ENCODE data around the gene PLXNA2.

The PLXNA2 gene

GRCh38 chr1:208083016-208083714 is 161.0 kb downstream of the PLXNA2 start:
- no peak for DNase-seq

- DNase-seq = no peak
Measured at GRCh38 chr1:208081972-208082371, 162.2 kb downstream of the PLXNA2 start.

DNA sequence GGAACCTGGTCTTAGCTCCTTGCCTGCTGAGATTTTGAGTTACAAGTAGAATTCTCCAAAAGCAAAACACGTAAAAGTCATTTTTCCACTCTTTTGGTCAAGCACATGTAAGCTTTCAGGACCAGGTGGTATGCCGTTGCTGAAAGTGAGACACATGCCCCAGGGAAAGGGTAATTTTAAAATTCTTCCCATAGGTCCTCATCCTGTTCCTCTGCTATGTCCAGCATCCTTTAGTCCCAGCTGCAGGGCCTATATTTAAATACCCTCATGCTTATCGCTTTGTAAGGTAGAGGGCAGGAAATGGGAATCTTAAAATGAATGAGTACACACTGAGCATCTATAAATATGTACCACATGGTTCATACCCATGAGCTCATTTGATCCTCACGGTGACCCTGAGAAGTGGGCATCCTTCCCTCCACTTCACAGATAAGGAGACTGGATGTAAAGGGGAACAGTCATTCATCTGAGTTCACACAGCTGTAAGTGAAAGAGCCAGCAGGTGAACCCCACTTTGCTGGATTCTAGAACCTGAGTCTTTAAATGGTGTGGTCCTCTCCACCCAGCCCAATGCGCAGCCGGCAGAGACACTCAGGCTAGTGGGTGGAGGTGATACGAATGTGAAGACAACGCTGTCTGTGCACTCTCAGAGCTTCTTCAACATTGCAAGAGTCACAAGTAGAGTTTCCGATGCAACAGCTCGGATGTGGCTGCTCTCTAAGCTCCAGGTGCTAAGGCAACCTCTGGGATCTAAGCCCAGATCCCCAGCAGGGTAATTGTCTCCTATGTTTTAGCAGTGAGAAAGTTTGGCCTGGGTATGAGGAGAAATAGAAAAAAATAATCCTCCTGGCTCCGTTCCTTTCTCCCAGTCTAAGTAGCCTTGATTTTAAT is 163.5 kb downstream of the PLXNA2 start:
- no peak for DNase-seq

GRCh38 chr1:208079161-208079560 is 165.0 kb downstream of the PLXNA2 start:
- DNase-seq = no peak

DNA sequence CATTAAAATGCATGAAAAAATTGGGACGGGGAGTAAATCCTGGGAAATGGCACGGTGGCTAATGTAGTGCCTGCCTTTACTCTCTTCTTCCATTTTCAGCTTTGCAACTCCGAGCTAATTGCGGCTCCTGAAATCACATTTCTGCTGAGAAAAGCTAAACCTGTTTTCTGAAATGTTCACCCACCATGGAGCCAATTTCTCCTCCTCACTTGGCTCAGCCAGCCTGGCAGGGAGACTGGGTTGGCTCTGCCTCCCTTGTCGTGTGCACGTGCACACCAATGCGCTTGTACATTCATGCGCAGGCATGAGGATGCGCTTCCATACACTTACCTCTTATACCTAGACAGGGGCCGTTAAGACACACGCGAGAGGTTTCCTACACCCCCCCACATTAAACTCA is 165.4 kb downstream of the PLXNA2 start:
- no peak for DNase-seq

DNA sequence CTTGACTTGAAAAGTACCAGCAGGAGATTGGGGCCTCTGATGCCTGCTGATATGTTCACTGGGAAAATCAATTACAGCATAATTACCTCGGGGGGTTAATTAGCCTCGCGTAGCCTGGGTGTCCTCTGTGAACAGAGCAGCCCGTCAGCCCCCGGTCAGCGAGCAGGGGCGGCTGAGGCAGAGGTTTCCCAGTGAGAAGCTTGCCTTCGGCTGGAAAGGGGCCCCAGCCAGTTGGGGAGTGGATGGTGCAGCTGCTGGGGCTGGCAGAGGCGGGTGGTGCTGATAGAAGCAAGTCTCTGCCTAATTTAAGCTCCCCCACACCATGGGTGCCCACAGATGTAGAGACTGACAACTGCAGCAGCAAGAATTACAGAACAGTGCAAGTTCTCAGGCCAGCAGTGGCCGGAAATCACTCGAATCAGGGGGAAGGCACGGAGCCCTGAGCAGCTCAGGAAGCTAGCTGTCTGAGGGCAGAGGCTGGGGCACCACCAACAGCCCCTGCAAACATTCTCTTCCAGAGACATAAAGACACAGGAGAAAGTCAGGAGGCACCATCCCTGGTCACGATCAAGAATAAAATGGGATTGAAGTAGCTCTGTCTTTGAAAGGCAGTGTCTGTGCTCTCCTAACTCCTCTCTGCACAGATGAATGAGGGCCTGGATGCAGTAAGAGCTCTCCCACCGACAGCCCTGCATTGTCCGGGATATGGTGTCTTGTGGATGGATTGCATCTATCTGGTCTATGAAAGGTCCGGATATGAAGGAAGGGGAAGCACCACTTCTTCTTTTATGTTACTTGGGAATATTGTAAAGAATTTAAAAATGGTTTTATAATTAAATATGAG is 166.7 kb downstream of the PLXNA2 start:
- no peak for DNase-seq

DNA sequence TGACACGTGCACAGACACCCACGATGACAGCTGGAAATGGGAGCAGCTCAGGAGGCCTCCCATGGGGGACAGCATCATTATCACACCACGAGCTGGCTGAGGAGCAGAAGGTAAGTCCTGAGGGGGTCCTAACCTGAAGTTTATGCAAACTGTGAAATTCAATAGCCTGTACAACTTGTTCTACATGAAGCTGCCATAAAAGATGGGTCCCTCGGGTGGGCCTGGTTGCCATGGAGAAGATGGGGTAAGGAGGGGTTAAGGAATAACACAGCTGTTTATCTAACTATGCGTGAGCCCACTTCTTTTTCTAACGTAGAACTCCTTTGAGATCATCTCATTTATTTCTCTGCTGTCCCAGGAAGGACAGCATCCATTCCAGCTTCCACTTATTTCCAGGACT is 169.8 kb downstream of the PLXNA2 start:
- DNase-seq = no peak

DNA sequence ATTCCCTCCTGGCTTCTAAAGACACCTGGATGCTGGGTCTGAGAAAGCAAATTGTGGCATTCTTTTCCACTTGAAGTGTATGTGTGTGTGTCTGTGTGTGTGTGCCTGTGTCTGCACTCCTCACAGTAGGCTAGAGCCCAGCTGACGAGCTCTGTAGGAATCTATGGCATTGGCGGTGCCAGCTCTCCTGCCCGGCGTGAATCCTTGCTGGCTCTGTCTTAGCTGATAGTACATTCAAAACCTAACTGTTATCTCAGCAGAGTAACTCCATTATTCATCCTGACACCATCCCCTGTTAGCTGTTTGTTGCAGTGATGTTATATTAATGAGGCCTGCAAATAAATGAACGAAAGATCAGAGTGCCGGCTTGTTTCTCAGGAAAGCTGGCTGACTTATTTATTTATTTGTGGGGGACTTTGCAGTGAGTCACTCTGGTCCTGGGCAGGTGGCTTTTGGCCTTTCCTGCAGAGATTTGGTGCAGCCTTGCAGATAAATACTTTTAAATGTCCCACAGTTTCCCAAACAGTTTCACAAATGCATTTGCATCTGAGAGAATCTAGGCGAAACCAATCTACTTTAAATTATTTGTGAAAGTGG is 172.7 kb downstream of the PLXNA2 start:
- DNase-seq = no peak

- DNase-seq = no peak
Measured at GRCh38 chr1:208069908-208070307, 174.3 kb downstream of the PLXNA2 start.

GRCh38 chr1:208069317-208069716 is 174.9 kb downstream of the PLXNA2 start:
- DNase-seq = no peak

GRCh38 chr1:208068908-208069307 is 175.3 kb downstream of the PLXNA2 start:
- DNase-seq = no peak

DNA sequence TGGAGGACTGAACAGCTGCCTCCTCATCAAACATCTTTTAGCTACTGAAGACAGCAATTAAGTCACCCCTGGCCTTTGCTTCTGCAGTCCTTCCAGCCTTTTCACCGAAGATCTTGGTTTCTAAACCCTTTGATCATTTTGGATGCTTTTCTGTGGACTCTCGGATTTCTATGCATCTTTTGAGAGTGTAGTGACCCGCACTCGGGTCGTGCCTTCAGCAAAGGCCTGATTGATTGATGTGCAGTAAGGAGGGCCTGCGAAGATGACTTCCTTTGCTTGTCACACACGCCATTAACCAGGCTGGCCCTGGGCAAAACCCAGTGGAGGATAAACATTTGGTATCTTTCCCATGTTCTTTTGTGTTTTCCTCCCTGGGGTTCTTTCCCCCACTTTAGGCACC is 175.8 kb downstream of the PLXNA2 start:
- no peak for DNase-seq

- DNase-seq = no peak
Measured at GRCh38 chr1:208066583-208066982, 177.6 kb downstream of the PLXNA2 start.

DNA sequence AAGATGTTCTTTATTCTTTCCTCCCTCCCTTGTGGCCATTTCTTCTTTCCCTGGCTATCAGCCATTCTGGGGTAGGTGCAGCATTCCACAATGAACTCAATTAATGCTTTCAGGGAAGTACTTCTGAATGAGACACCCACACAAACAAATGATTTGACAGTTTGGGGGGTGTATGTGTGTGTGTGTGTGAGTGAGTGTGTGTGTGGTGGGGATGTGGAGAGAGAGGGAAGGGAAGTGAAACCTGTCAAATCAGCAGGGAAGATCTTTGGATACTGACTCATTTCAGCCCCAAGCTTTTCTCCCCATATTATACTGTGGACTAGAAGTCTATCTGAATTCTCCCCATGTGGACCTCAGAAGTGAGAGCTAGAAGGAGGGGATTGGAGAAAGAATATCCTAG is 178.3 kb downstream of the PLXNA2 start:
- peak; percentile 52 for DNase-seq

- DNase-seq = no peak
Measured at GRCh38 chr1:208061632-208062031, 182.6 kb downstream of the PLXNA2 start.

GRCh38 chr1:208061118-208061517 is 183.1 kb downstream of the PLXNA2 start:
- no peak for DNase-seq

GRCh38 chr1:208060215-208060869 is 183.8 kb downstream of the PLXNA2 start:
- DNase-seq = no peak

- no peak for DNase-seq
Measured at GRCh38 chr1:208059409-208060001, 184.7 kb downstream of the PLXNA2 start.

- DNase-seq = no peak
Measured at GRCh38 chr1:208058756-208059155, 185.4 kb downstream of the PLXNA2 start.

- no peak for DNase-seq
Measured at GRCh38 chr1:208058267-208058666, 185.9 kb downstream of the PLXNA2 start.

DNA sequence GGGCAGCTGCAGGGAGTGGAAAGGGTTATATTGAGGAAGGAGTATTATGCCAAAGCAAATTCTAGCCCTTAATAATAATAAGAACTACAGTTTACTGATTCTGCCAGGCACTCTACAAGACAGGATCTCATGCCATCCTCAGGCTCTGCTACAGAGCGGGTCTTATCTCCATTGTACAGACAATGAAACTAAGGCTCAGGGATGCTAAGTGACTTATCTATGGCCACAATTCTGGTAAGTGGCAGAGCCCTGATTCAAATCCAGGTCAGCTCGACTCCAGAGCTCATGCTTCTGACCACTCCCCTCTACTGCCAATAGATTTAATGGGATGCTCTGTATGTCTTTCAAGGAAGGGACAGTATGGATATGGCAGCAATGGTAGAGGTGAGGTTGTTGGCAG is 187.1 kb downstream of the PLXNA2 start:
- no peak for DNase-seq

GRCh38 chr1:208055535-208055934 is 188.6 kb downstream of the PLXNA2 start:
- no peak for DNase-seq

Data from SIG-M5 (cell line).